Measurements from ENCODE around the gene ATP11A. TPM values are rescaled to one million over a fixed set of nuclear protein-coding genes. Genes with fewer than 3 reads are reported as not detected.

ATP11A gene
- total RNA-seq, 1 experiment from 2014 or later = 65.3 TPM

- Histone ChIP-seq H4K8ac (replicated peaks; ENCODE audit: insufficient read length, low read depth, low read length) (no peak overlapping the region), H2AFZ (ENCODE audit: low read length) (no peak overlapping the region), H3K79me1 (ENCODE audit: insufficient read depth, low read depth, low read length, poor library complexity, severe bottlenecking) (no peaks in the 10 kb centered on the region), H3K79me2 (ENCODE audit: insufficient read depth, low read length) (no peaks in the 10 kb centered on the region), H3K4me2 (ENCODE audit: insufficient read depth, insufficient read length, low read length) (no peak overlapping the region), H2BK15ac (ENCODE audit: low read depth, low read length) (no peak overlapping the region), H3K23ac (ENCODE audit: insufficient read length, low read depth, low read length) (no peak overlapping the region), H2AK5ac (ENCODE audit: insufficient read length, low read length) (no peak overlapping the region), H2BK20ac (ENCODE audit: low read depth, low read length, poor library complexity, severe bottlenecking) (no peak overlapping the region), H2BK12ac (ENCODE audit: insufficient read length, low read depth, low read length) (no peak overlapping the region), H3K14ac (ENCODE audit: insufficient read depth, low read length) (no peak overlapping the region), H4K20me1 (ENCODE audit: control insufficient read depth, insufficient read depth, insufficient read length) (no peaks in the 10 kb centered on the region), H3K18ac (ENCODE audit: insufficient read length, low read depth, low read length) (no peak overlapping the region), H2BK5ac (ENCODE audit: insufficient read length, low read length) (no peak overlapping the region), H4K91ac (ENCODE audit: insufficient read length, low read depth, low read length) (no peak overlapping the region), H3K27ac (ENCODE audit: insufficient read length, low read depth, low read length) (no peak overlapping the region), H2BK120ac (ENCODE audit: low read depth, low read length, poor library complexity, severe bottlenecking) (no peak overlapping the region), H3K23me2 (ENCODE audit: insufficient read length, low read depth, low read length, poor library complexity, severe bottlenecking) (no peaks in the 10 kb centered on the region), H3T11ph (ENCODE audit: low read length) (no peak overlapping the region), H3K9me3 (ENCODE audit: control insufficient read depth, low read depth, low read length) (no peaks in the 10 kb centered on the region), H3K9ac (ENCODE audit: extremely low read depth, insufficient read length, low read length) (no peak overlapping the region), H3K56ac (ENCODE audit: insufficient read length, low read depth, low read length) (no peak overlapping the region), H3K27me3 (ENCODE audit: insufficient read depth, low read length) (no peaks in the 10 kb centered on the region), H4K5ac (ENCODE audit: insufficient read length, low read depth, low read length) (no peak overlapping the region), H3K4me1 (ENCODE audit: insufficient read depth, low read length) (no peaks in the 10 kb centered on the region), H3K4ac (ENCODE audit: low read depth, low read length) (no peak overlapping the region)
- no peak overlapping the region for H3K4me3 Mint-ChIP-seq
- TF ChIP-seq CTCF (conservative IDR thresholded peaks at IDR 0.05) = no peak
- no peaks in the 10 kb centered on the region for H3K4me1 Mint-ChIP-seq
- no CpG with 5 or more reads among the region's 6 CpGs for WGBS (ENCODE audit: extremely low coverage, insufficient read length, low lambda C conversion rate)
- H3K27me3 Mint-ChIP-seq (ENCODE audit: low read depth) = no peaks in the 10 kb centered on the region
- peaks cover 27 to 78% (median 77%) of the 10 kb centered on the region in 3 experiments; a peak in 6 of 7 replicates for H3K36me3 Mint-ChIP-seq (ENCODE audit: insufficient read depth in 1 of 3, low read depth in 3 of 3)
- no peaks in the 10 kb centered on the region for H3K9me3 Mint-ChIP-seq
- H3K27ac Mint-ChIP-seq = 0 out of 7 replicates have a peak overlapping the region, but pooled peaks of 2 of the 3 experiments have one; percentile 23 to 57
- no peak for DNase-seq
Measured at GRCh38 chr13:112825875-112826274, 136.0 kb downstream of the ATP11A start.

Data from H9 (cell line).